A549 (cell line): ENCODE results near the gene HSP90AA1. TPM values are rescaled to one million over a fixed set of nuclear protein-coding genes. Genes with fewer than 3 reads are reported as not detected.

ENCODE experiments used
- ATAC-seq, 2 experiments: fragments of 200-7000 bp in 1 of 2; fragments of >200 bp in 1 of 2; cut with Nextera tagmentation in 1 of 2; cut with Tn5 transposase in 1 of 2; 3 replicates each; pipeline versions ENCODE4 v1.8.0 to v1.9.1; 2018 to 2020; ENCODE audit warnings: mild to moderate bottlenecking in 1 of 2, moderate library complexity in 1 of 2
- CTCF ChIA-PET: fragments of 300-600 bp; sonication (Branson Sonifier 250); formaldehyde crosslinking; extraction: SDS; loops from one replicate; lab custom pipeline; 2021; ENCODE audit warnings: antibody characterized with exemption, inconsistent platforms; lab: Yijun Ruan, JAX
- POLR2A ChIA-PET: fragments of 350-600 bp; formaldehyde crosslinking; extraction: SDS; loops from one replicate; lab custom pipeline; 2021; ENCODE audit warnings: antibody characterized with exemption, inconsistent platforms; lab: Yijun Ruan, JAX
- DNase-seq, 2 experiments: peaks; one replicate each; pipeline versions ENCODE4 v3.0.0 to v3.0.0-alpha.2; 2011 to 2016; ENCODE audit warnings: low read depth in 1 of 2, low spot score in 1 of 2
- FAIRE-seq: peaks from 2 replicates; lab custom pipeline; 2011; peaks lifted over from hg19 to GRCh38; lab: Jason Lieb, UNC
- H3K27ac ChIP-seq, 2 experiments: fragments of >200 bp; sonication (Bioruptor Twin); formaldehyde crosslinking; 3 replicates each; pipeline ENCODE4 v1.5.1; 2016 to 2017
- H3K4me1 ChIP-seq: fragments of >200 bp; sonication (Bioruptor Twin); formaldehyde crosslinking; 3 replicates; pipeline ENCODE4 v1.6.1; 2016
- H3K4me2 ChIP-seq: fragments of >200 bp; sonication (Bioruptor Twin); formaldehyde crosslinking; 3 replicates; pipeline ENCODE4 v1.6.1; 2016
- H3K4me3 ChIP-seq: fragments of >200 bp; sonication (Bioruptor Twin); formaldehyde crosslinking; 3 replicates; pipeline ENCODE4 v1.5.1; 2016
- H3K9me3 ChIP-seq: fragments of >200 bp; sonication (Bioruptor Twin); formaldehyde crosslinking; 3 replicates; pipeline ENCODE4 v1.6.1; 2016
- BHLHE40 ChIP-seq: IDR thresholded peaks from 2 replicates; pipeline ENCODE4 v1.6.1; 2012; ENCODE audit warnings: low read depth, low read length, inconsistent platforms
- CBX2 ChIP-seq: fragments of 200-600 bp; sonication (generic); IDR thresholded peaks from 2 replicates; pipeline ENCODE4 v1.6.1; 2016; ENCODE audit warnings: low read depth, mild to moderate bottlenecking, borderline replicate concordance
- CEBPB ChIP-seq, 2 experiments: fragments of >200 bp in 1 of 2; sonication (Bioruptor Twin) in 1 of 2; formaldehyde crosslinking in 1 of 2; IDR thresholded peaks; 2 replicates each; pipeline ENCODE4 v1.6.1; 2012 to 2016
- ESRRA ChIP-seq: fragments of 150-350 bp; IDR thresholded peaks from 2 replicates; pipeline ENCODE4 v1.6.1; 2014; ENCODE audit warnings: mild to moderate bottlenecking, low read length, borderline replicate concordance
- FOSL2 ChIP-seq, 2 experiments: fragments of 450-650 bp in 1 of 2; fragments of >200 bp in 1 of 2; sonication (Bioruptor Twin) in 1 of 2; formaldehyde crosslinking; IDR thresholded peaks; 2 replicates each; pipeline versions ENCODE4 v1.5.0 to v1.6.1; 2016 to 2020; ENCODE audit warnings: mild to moderate bottlenecking in 1 of 2, moderate library complexity in 1 of 2
- HDAC2 ChIP-seq: fragments of 200-600 bp; sonication (generic); IDR thresholded peaks from 2 replicates; pipeline ENCODE4 v1.6.1; 2016
- HOXB13 ChIP-seq: fragments of 250-450 bp; sonication (Bioruptor Pico); IDR thresholded peaks from 2 replicates; pipeline ENCODE4 v1.5.0; 2020; ENCODE audit warnings: low read depth, mild to moderate bottlenecking, moderate library complexity
- JUN ChIP-seq, 2 experiments: fragments of >200 bp; sonication (Bioruptor Twin); formaldehyde crosslinking; IDR thresholded peaks; 2 replicates in 1 of 2; 3 replicates in 1 of 2; pipeline ENCODE4 v1.6.1; 2016 to 2017
- KDM5A ChIP-seq: fragments of 200-600 bp; sonication (generic); IDR thresholded peaks from 2 replicates; pipeline ENCODE4 v1.6.1; 2016; ENCODE audit warnings: antibody characterized with exemption, mild to moderate bottlenecking
- MAZ ChIP-seq: fragments of 150-350 bp; IDR thresholded peaks from 2 replicates; pipeline ENCODE4 v1.6.1; 2014; ENCODE audit warnings: antibody characterized with exemption, low read depth, low read length, borderline replicate concordance
- NFE2L2 ChIP-seq: fragments of 150-350 bp; conservative IDR thresholded peaks from 2 replicates; pipeline ENCODE4 v1.6.1; 2014; ENCODE audit warnings: low read length
- PBX3 ChIP-seq: IDR thresholded peaks from 2 replicates; pipeline ENCODE4 v1.6.1; 2012
- PHF8 ChIP-seq: fragments of 200-600 bp; sonication (generic); IDR thresholded peaks from 2 replicates; pipeline ENCODE4 v1.6.1; 2016; ENCODE audit warnings: low read depth, mild to moderate bottlenecking, antibody characterized with exemption, moderate library complexity, borderline replicate concordance
- RARB ChIP-seq: fragments of 250-450 bp; sonication (Bioruptor Pico); IDR thresholded peaks from 2 replicates; pipeline ENCODE4 v1.8.0; 2021; ENCODE audit warnings: mild to moderate bottlenecking, moderate library complexity
- RNF2 ChIP-seq: fragments of 200-600 bp; sonication (generic); IDR thresholded peaks from 2 replicates; pipeline ENCODE4 v1.6.1; 2016; ENCODE audit warnings: low read depth, mild to moderate bottlenecking, antibody characterized with exemption, moderate library complexity, borderline replicate concordance
- SMC3 ChIP-seq: fragments of >200 bp; sonication (Bioruptor Twin); formaldehyde crosslinking; IDR thresholded peaks from 3 replicates; pipeline ENCODE4 v1.6.1; 2018; ENCODE audit warnings: inconsistent platforms
- SREBF2 ChIP-seq: fragments of 450-650 bp; IDR thresholded peaks from 2 replicates; pipeline ENCODE4 v1.6.1; 2014; ENCODE audit warnings: mild to moderate bottlenecking, moderate library complexity
- TFCP2L1 ChIP-seq: fragments of 250-450 bp; sonication (Bioruptor Pico); IDR thresholded peaks from 2 replicates; pipeline ENCODE4 v1.5.0; 2021; ENCODE audit warnings: mild to moderate bottlenecking
- ZC3H11A ChIP-seq: fragments of 450-650 bp; IDR thresholded peaks from 2 replicates; pipeline ENCODE4 v1.6.1; 2014; ENCODE audit warnings: antibody characterized with exemption, mild to moderate bottlenecking
- ZFP36 ChIP-seq: fragments of 450-650 bp; IDR thresholded peaks from 2 replicates; pipeline ENCODE4 v1.6.1; 2014; ENCODE audit warnings: borderline replicate concordance; ENCODE audit not compliant: partially characterized antibody
- ZSCAN20 ChIP-seq: fragments of 250-450 bp; sonication (Bioruptor Pico); IDR thresholded peaks from 2 replicates; pipeline ENCODE4 v1.8.0; 2022; ENCODE audit warnings: mild to moderate bottlenecking, moderate library complexity
- WGBS: methylation state at CpG from one replicate; pipeline ENCODE4 v1.1.6; 2017; ENCODE audit errors: missing lambda C conversion rate; 5-methylcytosine and 5-hydroxymethylcytosine counted together
- polyA plus RNA-seq, 4 experiments: library from polyadenylated mRNA; depleted of rRNA in 3 of 4; stranded (reverse); fragments of >200 nt; fragmentation: RNase III in 1 of 4; extraction: RNeasy Plus Mini Kit Qiagen cat#74134 plus additional on column Dnase treatment in 1 of 4; gene quantifications; 2 replicates in 3 of 4; 3 replicates in 1 of 4; pipeline ENCODE4 v1.2.3, GENCODE V29; 2011 to 2017
- TF ChIP-seq, protein P1 (sequence below): fragments of 250-450 bp; sonication (Bioruptor Pico); IDR thresholded peaks from 2 replicates; pipeline ENCODE4 v1.5.0; 2021; ENCODE audit warnings: mild to moderate bottlenecking, moderate library complexity, borderline replicate concordance
- TF ChIP-seq, protein P2 (sequence below): fragments of 250-450 bp; sonication (Bioruptor Pico); IDR thresholded peaks from 2 replicates; pipeline ENCODE4 v1.5.0; 2020; ENCODE audit warnings: low read depth, mild to moderate bottlenecking, moderate library complexity

The HSP90AA1 gene
- polyA plus RNA-seq, 2 of the 4 experiments (the other 2 are of a cell fraction), result 1,087 to 1,864 TPM

- ChIA-PET POLR2A (no interaction called here), CTCF (interaction anchor here (1.1 to 2.8 kb wide), 4 partner anchors 8 to 276 kb away, joined by 3 to 13 read pairs (median 4); no protein-coding TSS in a partner anchor)
- TF ChIP-seq RARB (CRISPR knock-in tag) (no peak), HDAC2 (no peak), PBX3 (no peak), MAZ (no peak), ZSCAN20 (CRISPR knock-in tag) (no peak), ESRRA (no peak), NFE2L2 (no peak), CBX2 (no peak), FOSL2 (IDR thresholded peaks at IDR 0.05) (no peak), FOSL2 (CRISPR knock-in tag; IDR thresholded peaks at IDR 0.05) (no peak), CEBPB (IDR thresholded peaks at IDR 0.05) (no peak), JUN (IDR thresholded peaks at IDR 0.05) (no peak)
- TF ChIP-seq, protein P1, sequence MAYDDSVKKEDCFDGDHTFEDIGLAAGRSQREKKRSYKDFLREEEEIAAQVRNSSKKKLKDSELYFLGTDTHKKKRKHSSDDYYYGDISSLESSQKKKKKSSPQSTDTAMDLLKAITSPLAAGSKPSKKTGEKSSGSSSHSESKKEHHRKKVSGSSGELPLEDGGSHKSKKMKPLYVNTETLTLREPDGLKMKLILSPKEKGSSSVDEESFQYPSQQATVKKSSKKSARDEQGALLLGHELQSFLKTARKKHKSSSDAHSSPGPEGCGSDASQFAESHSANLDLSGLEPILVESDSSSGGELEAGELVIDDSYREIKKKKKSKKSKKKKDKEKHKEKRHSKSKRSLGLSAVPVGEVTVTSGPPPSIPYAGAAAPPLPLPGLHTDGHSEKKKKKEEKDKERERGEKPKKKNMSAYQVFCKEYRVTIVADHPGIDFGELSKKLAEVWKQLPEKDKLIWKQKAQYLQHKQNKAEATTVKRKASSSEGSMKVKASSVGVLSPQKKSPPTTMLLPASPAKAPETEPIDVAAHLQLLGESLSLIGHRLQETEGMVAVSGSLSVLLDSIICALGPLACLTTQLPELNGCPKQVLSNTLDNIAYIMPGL (CRISPR knock-in tag), result no peak
- TF ChIP-seq, protein P2, sequence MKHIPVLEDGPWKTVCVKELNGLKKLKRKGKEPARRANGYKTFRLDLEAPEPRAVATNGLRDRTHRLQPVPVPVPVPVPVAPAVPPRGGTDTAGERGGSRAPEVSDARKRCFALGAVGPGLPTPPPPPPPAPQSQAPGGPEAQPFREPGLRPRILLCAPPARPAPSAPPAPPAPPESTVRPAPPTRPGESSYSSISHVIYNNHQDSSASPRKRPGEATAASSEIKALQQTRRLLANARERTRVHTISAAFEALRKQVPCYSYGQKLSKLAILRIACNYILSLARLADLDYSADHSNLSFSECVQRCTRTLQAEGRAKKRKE (CRISPR knock-in tag), result no peak
- no peak for FAIRE-seq
- no peak for DNase-seq
- no peak for ATAC-seq
- Histone ChIP-seq H3K4me3 (no peak overlapping the region), H3K4me2 (no peak overlapping the region), H3K4me1 (no peaks in the 10 kb centered on the region), H3K9me3 (no peaks in the 10 kb centered on the region), H3K27ac (no peak overlapping the region)
- 80% methylated on average over 1 of the region's 1 CpG for WGBS
Measured at GRCh38 chr14:102037686-102038085, 49.2 kb downstream of the HSP90AA1 start.

DNA sequence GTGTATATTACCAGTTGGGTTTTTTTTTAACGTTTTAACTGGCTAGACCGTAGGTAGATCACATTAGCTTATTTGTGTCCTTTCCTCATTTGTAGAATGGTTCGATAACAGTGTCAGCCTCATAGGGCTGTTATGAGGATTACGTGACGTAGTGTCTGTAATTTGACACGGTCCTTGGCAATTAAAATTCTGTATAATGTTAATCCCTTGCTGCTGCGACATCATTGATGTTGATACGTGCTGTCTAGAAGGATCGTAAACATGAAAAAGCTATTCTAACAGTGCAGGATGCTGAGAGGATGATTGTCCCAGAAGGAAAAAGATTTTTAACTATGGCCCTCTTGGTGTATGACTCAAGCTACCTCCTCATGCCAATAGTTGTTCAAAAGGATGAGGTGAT, 50.9 kb downstream of the HSP90AA1 start:
- ChIA-PET POLR2A (no interaction called here), CTCF (interaction anchor here (0.5 to 4.3 kb wide), 4 partner anchors 10 to 75 kb away, joined by 3 to 20 read pairs (median 8); no protein-coding TSS in a partner anchor)
- WGBS, result 94% methylated on average over 9 of the region's 9 CpGs
- Histone ChIP-seq H3K4me3 (no peak overlapping the region), H3K27ac (no peak overlapping the region), H3K4me1 (no peaks in the 10 kb centered on the region), H3K9me3 (no peaks in the 10 kb centered on the region), H3K4me2 (no peak overlapping the region)
- FAIRE-seq (no peak), DNase-seq (no peak), ATAC-seq (no peak)
- no peak for TF ChIP-seq ZC3H11A
- no peak for TF ChIP-seq SMC3
- TF ChIP-seq TFCP2L1 (CRISPR knock-in tag), result no peak
- TF ChIP-seq HDAC2, result no peak
- no peak for TF ChIP-seq KDM5A
- TF ChIP-seq HOXB13 (CRISPR knock-in tag), result no peak
- TF ChIP-seq ZFP36, result no peak
- TF ChIP-seq PHF8, result no peak
- no peak for TF ChIP-seq CEBPB (IDR thresholded peaks at IDR 0.05)
- TF ChIP-seq RNF2, result no peak
- no peak for TF ChIP-seq SREBF2
- no peak for TF ChIP-seq BHLHE40
- no peak for TF ChIP-seq MAZ
- TF ChIP-seq PBX3, result no peak
